Measurements from ENCODE around the gene TAS2R1.

DNA sequence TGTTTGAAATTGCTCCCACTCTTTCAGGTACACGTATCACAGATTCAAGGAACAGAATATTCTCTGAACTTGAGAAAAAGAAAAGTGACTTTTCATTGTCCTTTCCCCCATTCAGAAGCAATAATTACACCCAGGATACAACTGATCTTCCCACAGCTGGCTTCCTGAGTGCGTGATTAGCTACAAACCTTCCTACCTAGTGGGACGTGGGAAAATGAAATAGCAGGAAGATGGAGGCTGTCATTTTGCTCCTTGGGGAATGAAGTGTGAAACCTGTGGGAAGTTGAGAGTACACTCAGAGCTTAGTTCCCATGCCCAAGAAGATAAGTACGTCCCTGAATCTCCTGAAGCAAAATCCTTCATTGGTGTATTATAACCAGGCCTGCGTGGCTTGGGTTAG is 2.6 kb downstream of the TAS2R1 start:
- no peak for TF ChIP-seq POLR2A (IDR thresholded peaks at IDR 0.05)
- no peak for TF ChIP-seq POLR2AphosphoS5 (IDR thresholded peaks at IDR 0.05; ENCODE audit: insufficient read depth in 1 of 2, low read depth in 1 of 2)

Data from vagina (tissue), 2 donors.